Stimulated activated CD4-positive, alpha-beta T cell treated with anti-CD3 and anti-CD28 coated beads, Interleukin-4, amount 100 ng/mL, for 1 hour (primary cell): Measurements from ENCODE around the gene MRPL34.
"Not testable (repeated sequence)": the region's sequence is repeated elsewhere in the genome, so short reads cannot be mapped to it uniquely, and the experiment has no call there.

Experiments
- DNase-seq: peaks from one replicate; pipeline ENCODE4 v3.0.0-alpha.2; 2020

Gene MRPL34

GRCh38 chr19:17305517-17306284, at the start of gene MRPL34:
Gene MRPL34 (plus strand): TSS chr19:17305872. CDS start chr19:17305893, 21 bp downstream.
- DNase-seq, result peak; percentile 91

- DNase-seq, result no peak
Measured at GRCh38 chr19:17256130-17256529, 49.5 kb upstream of the MRPL34 start.

DNA sequence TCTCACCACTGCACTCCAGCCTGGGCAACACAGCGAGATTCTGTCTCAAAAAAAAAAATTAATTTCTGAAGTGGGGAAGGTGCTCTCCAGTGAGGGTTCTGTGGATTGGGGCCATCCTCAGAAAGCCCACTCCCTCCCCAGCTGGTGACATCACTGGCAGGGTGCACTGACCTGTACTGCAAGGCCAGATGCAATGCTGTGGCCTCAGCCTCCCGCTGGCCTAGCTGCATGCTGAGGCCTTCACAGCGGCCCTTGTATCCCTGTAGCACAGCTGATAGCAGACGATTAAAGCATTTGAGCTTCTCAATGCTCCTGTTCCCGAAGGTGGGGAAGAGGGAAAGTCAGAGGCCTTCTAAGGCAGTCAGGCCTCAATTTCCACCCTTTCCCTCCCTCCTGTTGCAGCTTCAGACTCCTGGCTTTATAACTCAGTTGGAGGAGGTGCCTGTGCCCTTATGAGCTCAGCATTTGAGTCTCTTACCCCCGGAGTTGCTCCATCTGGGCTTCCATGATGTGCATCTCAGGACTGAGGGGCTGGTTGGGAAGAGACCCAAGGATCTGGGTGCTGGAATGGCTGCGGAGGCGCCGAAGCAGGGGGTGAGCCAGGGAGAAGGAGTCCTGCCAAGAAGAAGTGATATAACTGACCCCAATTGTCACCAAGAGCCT, 46.4 kb upstream of the MRPL34 start:
- DNase-seq, result no peak

DNA sequence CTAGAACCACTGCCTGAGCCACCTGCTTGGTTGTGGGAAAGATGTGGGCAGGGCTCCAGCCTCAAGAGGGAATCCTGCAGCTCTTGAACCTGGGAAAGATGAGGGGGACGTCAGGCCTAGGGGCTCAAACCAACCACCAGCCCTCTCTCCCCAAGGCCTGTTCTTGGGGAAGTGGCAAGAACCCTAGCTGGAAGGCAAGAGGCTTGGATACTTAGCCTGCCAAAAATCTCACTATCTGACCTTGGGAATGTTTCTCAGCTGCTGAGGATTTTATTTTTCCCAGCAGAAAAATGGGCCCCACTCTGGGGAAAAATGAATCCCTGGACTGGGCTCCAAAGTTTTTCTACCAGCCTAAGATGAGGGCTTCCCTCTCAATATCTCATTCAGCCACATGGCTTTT, 45.7 kb upstream of the MRPL34 start:
- DNase-seq, result no peak

GRCh38 chr19:17260842-17261325, 44.8 kb upstream of the MRPL34 start:
- peak; percentile 91 for DNase-seq

DNA sequence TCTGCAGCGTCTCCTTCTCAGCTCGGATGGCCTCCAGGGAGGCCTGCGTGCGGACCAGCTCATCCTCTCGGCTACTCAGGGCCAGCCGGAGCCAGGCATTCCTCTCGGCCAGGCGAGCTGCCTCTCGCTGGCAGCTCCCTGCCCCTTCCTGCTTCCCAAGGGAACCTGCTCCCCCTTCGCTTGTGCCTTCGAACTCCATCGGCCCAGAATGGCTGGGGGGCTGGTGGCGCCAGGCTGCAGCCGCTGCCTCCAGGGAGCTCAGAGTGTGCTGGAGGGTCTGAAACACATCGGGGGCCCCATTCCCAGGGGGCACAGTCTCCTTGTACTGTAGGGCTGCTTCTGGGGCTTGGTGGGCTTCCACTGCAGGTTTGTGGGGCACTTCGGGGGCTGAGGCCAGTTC, 43.1 kb upstream of the MRPL34 start:
- DNase-seq, result no peak

GRCh38 chr19:17263712-17264640, 41.7 kb upstream of the MRPL34 start:
- DNase-seq, result no peak

GRCh38 chr19:17264641-17264979, 41.1 kb upstream of the MRPL34 start, which contains the start of gene USHBP1:
Gene USHBP1 (minus strand): TSS chr19:17264745. CDS start chr19:17264299, 446 bp downstream.
- DNase-seq, result no peak

- DNase-seq, result no peak
Measured at GRCh38 chr19:17266026-17266425, 39.6 kb upstream of the MRPL34 start.

GRCh38 chr19:17266589-17266974, 39.1 kb upstream of the MRPL34 start:
- no peak for DNase-seq

- DNase-seq, result peak; percentile 89
Measured at GRCh38 chr19:17266975-17267788, 38.5 kb upstream of the MRPL34 start, which contains the start of gene BABAM1. Gene BABAM1 (plus strand): TSS chr19:17267443. CDS start chr19:17268807, 1,364 bp downstream.

- no peak for DNase-seq
Measured at GRCh38 chr19:17268754-17269153, 36.9 kb upstream of the MRPL34 start.

DNA sequence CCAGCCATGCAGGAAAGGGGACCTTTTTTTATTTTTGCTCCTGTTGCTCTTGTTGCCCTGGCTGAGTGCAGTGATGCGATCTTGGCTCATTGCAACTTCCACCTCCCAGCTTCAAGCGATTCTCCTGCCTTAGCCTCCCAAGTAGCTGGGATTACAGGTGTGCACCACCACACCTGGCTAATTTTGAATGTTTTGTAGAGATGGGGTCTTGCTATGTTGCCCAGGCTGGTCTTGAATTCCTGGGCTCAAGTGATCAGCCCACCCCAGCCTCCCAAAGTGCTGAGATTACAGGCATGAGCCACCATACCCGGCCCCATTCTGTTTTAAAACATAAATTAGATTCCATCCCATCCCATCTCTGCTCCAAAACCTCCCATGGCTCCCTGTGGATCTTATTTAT, 30.8 kb upstream of the MRPL34 start:
- not testable (repeated sequence) for DNase-seq

GRCh38 chr19:17275441-17276175, 30.1 kb upstream of the MRPL34 start:
- DNase-seq, result no peak

DNA sequence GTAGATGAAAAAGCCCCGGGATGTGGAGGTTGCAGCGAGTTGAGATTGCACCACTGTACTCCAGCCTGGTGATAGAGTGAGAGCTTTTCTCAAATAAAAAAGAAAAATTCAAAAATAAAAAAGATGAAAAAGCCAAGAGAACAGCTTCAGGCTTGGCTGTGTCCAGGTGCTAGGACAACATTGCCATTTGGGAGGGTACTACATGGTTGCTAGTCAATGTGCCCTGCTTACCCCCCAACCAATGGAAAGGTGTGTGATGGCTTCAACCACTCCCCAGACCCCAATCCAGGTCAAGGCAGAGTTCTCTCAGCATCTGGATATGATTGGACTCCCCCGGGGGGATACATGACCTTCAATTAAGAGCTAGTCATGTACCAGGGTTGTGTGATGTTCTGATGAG, 26.2 kb upstream of the MRPL34 start:
- DNase-seq, result no peak

GRCh38 chr19:17281391-17282304, 24.0 kb upstream of the MRPL34 start, which contains the start of gene ANKLE1:
Gene ANKLE1 (plus strand): TSS chr19:17281901. CDS start chr19:17281921, 20 bp downstream.
- DNase-seq, result peak; percentile 52

DNA sequence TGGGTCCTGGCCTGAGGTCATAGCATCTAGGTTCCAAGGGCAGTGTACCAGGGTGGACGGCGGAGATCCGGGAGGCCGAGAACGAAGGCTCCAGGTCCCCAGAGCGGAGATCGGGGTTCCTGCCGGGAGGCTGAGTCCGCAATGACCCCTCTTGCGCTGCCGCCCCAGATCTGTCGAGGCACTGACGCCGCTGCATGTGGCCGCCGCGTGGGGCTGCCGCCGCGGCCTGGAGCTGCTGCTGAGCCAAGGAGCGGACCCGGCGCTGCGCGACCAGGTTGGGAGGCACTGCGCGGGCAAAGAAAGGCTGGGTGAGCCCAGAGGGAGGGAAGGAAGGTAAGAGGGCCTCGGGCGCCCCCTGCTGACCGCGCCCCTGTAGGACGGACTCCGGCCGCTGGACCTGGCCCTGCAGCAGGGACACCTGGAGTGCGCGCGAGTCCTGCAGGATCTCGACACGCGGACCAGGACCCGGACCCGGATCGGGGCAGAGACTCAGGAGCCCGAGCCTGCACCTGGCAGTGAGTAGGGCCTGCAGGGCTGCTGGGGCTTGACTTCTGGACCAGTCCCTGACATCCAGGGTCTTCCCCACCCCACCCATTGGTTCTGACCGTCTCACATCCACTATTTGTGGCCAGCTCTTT, 23.1 kb upstream of the MRPL34 start:
- peak; percentile 80 for DNase-seq

GRCh38 chr19:17283504-17283996, 22.1 kb upstream of the MRPL34 start:
- no peak for DNase-seq

DNA sequence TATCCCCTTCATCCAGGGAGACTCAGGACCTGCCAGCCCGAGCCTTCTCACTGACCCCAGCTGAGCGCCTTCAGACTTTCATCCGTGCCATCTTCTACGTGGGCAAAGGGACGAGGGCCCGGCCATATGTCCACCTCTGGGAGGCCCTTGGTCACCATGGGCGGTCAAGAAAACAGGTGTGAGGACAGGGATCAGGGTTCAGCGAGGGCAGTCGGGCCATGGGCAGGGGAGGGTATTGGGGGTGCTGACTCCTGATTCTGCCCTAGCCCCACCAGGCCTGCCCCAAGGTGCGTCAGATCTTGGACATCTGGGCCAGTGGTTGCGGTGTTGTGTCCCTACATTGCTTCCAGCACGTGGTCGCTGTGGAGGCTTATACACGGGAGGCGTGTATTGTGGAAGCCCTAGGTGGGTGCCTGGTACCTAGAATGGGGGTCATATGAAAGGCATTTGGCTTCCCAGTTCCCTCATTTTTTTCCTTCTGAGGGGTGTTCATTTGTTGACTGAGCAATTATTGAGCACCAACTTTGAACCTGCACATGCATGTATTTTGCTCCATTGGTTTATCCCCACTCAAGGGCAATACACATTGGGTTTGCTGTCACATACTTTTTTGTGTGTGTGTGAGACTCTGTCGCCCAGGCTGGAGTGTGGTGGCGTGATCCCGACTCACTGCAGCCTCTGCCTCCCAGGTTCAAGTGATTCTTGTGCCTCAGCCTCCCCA, 20.1 kb upstream of the MRPL34 start:
- no peak for DNase-seq
